RKO (cell line): Measurements from ENCODE around the gene ALK.
"Not testable (repeated sequence)": the region's sequence is repeated elsewhere in the genome, so short reads cannot be mapped to it uniquely, and the experiment has no call there.

Experiments
- DNase-seq: peaks from one replicate; pipeline ENCODE4 v3.0.0-alpha.2; 2016; ENCODE audit warnings: low spot score

The ALK gene

DNA sequence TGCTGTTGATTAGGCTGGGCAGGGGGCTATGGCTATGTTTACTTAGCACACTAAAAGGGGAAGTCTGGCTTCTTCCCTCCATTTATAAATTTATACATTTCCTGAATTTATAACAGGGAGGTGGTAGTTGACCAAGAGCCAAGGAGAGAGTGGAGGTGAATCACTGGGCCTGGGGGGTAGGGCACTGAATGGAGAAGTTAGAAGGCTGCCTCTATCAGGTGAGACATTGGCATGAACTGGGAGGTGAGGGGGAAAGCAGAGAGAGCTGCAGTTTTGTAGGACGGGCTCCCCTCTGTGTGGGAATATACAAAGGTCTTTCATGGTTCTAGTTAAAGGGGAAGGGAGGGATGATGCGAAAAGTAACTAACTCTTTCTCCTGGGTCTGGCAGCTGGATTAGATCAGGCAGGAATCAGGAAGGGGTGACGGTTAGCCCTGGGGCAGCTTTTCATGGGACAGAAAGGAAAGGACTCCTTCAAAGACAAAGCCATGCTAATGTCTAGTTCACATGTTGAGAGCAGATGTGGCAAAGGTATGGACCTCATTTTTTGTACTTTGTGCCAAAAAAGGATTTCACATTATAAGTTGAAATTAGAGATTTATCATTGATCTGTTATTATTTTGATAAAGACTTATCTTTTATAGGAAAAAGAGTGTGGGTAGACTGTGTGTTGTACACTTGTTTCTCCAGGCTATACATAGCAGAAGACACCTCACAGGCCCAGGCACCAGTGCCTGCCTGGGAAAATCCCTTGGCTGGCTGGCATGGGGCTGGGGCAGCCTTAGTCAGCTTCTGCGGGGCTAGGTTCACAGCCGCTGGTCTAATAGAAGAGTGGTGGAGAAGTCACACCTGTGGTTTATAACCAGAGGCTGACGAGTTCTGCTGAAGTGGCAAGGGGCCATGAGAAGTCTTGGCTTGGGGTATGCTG is 647.4 kb downstream of the ALK start:
- no peak for DNase-seq

GRCh38 chr2:29273004-29273684 is 648.2 kb downstream of the ALK start:
- no peak for DNase-seq

- no peak for DNase-seq
These were observed 649.1 kb downstream of the ALK start for GRCh38 chr2:29272311-29272710.

GRCh38 chr2:29270701-29271121 is 650.7 kb downstream of the ALK start:
- no peak for DNase-seq

DNA sequence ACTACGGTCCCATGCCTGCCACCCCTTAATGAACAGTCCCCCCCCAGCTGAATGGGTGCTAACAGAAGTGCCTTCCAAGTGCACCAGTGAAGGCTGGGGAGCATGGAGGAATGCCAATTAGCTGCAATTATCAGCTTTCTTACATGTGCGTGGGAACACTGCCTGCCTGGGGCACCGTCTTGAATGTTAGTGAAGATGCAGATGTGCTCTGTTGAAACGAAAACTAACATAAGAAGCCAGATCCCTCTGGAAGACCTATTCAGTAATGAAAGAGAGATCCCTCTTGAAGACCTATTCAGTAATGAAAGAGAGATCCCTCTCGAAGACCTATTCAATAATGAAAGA is 651.6 kb downstream of the ALK start:
- DNase-seq, result no peak

- DNase-seq, result no peak
These were observed 652.2 kb downstream of the ALK start for GRCh38 chr2:29269095-29269764.

DNA sequence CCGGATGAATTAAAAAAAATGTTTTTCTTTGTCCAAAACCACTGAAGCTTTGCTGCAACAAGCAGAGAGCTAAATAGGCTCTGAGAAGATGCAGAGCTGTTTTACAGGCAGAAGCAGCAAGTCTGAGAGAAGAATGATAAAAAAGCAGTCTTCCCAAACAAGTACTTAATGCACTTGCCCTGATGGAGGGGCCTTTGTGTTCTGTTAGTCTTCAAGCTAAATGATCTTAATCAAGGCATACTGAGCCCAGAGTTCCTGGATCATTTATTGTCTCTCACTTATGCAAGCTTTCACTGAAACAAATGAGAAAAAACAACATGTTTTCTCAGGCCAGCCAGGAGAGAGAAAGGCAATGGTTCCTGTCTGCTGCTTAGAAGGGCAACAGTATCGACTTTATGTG is 653.7 kb downstream of the ALK start:
- no peak for DNase-seq

DNA sequence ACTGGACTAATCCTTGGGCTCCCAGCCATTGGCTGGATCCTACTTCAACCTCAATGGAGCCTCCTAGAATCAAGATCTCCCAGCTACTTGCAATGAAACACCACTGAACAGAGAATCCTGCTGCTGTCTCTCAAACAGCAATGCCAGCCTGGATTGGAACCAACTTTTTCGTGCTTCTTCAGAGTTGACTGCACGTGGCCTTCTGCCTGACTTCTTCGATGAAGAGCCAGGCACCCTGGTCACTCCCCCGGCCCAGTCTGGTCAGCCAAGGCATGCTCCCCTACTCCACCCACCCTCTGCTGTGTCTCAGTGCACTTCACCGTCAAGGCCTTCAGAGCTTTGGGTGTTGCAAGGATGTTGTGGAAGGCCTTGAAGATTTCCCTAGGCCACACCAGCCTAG is 657.5 kb downstream of the ALK start:
- no peak for DNase-seq

DNA sequence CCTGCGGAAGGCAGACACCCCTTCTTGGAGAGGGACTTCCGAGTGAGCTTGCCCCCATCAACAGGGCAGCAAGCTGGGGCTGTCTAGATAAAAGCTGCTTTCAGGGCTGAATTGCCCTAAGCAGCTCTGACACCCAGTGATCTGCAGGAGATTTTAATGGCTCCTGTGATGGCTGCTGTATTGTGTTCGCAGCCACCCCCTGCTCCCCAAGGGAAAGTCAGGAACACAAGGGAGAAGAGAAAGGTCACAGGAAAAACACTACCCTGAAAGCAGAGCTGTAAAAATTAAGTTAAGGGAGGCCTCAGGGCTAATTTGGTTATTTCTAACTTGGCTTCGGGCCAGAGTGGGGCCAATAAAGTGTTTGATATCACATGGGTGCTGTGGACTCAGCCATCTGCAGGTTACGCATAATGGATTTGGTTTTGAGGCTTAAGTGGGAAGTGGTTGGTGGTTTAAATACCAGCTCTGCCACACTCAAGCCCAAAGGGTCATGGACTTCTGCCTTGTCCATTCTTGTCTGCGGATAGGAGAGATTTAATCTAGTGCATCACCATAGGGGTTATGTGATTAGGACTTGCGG is 658.6 kb downstream of the ALK start:
- no peak for DNase-seq

- DNase-seq, result no peak
These were observed 660.4 kb downstream of the ALK start for GRCh38 chr2:29261003-29261402.

- peak; percentile 37 for DNase-seq
These were observed 661.1 kb downstream of the ALK start for GRCh38 chr2:29260142-29260772.

DNA sequence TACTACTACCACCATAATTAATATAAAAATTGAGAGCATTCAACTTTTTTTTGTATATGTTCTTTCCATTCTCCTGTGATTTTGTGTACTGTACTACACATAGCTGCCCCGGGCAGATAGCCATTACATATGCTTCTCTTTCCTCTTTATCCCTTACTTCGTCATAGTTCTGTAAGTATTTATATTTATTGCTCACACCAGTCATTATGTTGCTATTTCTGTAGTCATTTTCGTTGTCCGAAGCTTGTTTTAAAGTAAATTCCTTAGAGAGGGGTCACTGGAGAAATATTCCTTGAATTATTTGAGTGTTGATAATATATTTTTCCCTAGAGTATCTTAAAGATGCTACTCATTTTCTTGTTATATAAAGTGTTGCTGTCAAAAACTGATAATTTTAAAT is 662.2 kb downstream of the ALK start:
- DNase-seq, result peak; percentile 21

- no peak for DNase-seq
These were observed 666.4 kb downstream of the ALK start for GRCh38 chr2:29255004-29255403.

GRCh38 chr2:29253495-29254275 is 667.7 kb downstream of the ALK start:
- DNase-seq, result not testable (repeated sequence)

GRCh38 chr2:29253026-29253425 is 668.4 kb downstream of the ALK start:
- DNase-seq, result no peak

- DNase-seq, result no peak
These were observed 670.0 kb downstream of the ALK start for GRCh38 chr2:29251406-29251805.

- no peak for DNase-seq
These were observed 670.4 kb downstream of the ALK start for GRCh38 chr2:29250977-29251376.

- DNase-seq, result no peak
These were observed 671.6 kb downstream of the ALK start for GRCh38 chr2:29249666-29250253.

DNA sequence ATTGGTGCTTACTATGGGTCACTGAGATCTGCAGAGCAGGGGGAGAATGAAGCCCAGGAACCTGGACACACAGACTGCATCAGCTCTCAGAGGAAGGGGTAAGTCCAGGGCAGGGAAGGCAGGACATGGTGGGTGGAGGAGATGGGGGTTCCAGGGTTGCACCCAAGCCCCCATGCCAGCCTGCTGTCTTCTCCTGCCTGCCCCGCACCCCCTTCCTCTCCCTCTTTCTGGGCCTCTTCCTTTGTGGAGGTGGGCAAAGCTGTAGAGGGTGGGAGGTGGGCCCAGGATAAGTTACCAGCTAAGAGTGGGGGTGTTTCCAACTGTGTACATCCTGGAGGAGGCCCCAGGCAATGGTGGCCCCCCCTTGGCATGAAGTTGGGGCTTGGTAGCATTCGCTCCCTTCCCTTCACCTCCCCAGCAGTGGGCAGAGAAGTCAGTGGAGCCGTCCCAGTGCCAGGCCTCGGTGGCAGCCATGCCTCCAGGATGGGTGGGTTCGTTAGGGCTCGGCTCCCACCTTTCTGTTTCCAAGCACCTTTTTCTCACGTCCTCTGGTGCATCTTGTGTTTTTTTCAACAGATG is 674.0 kb downstream of the ALK start:
- no peak for DNase-seq
